Lower leg skin (tissue), 3 donors: ENCODE measurements around the gene PDLIM4.

Experiments used
- CTCF ChIP-seq, 3 donors: fragments of 450-650 bp; IDR thresholded peaks; one replicate each; pipeline ENCODE4 v1.5.1; 2016; ENCODE audit warnings: antibody characterized with exemption in 3 of 3, mild to moderate bottlenecking in 3 of 3, moderate library complexity in 2 of 3
- POLR2A ChIP-seq, 2 donors: fragments of 450-650 bp; IDR thresholded peaks; one replicate each; pipeline ENCODE4 v1.6.1; 2016 to 2017; ENCODE audit warnings: antibody characterized with exemption in 2 of 2, mild to moderate bottlenecking in 1 of 2, moderate library complexity in 1 of 2

- no peak for TF ChIP-seq POLR2A (IDR thresholded peaks at IDR 0.05)
- TF ChIP-seq CTCF (IDR thresholded peaks at IDR 0.05), result no peak
Measured at GRCh38 chr5:132269635-132270334, 12.3 kb downstream of the PDLIM4 start.
